HG03175 (cell line): ENCODE data around the gene SNX1.
"Not testable (repeated sequence)": the region's sequence is repeated elsewhere in the genome, so short reads cannot be mapped to it uniquely, and the experiment has no call there.

Experiments used
- ATAC-seq: cut with Tn5 transposase; IDR thresholded peaks from one replicate; pipeline ENCODE4 v1.9.1; 2021; ENCODE audit warnings: mild to moderate bottlenecking, moderate library complexity; ENCODE audit not compliant: unreplicated experiment

The SNX1 gene

DNA sequence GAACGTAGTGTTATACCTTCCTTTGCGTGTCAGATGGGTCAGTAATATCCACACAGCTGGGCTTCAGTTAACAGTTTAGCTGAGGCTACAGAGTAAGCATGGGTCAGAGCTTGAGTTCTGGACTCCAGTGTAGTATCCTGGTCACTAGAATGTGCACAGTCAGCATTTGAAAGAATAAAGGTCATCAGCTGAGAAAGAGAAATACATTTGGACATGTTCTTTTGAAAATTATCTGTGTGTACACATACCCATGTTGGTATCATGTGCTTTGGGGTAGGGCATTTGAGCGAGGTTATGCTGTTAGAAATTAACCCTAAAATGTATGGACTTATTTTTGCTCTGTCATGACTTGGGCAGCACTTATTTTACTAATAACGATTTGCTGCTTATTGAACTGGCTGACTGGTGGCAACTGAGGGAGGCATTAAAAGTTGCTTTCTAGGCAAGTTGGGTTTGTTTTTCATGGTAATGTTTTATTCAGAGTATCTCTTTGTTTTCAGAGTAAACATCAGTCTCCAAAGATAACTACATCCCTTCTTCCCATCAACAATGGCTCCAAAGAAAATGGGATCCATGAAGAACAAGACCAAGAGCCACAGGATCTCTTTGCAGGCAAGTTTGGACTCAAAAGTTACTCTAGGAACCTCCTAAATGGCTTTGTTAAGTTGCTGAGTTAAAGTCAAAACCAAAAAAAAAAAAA is 16.4 kb downstream of the SNX1 start:
- no peak for ATAC-seq

DNA sequence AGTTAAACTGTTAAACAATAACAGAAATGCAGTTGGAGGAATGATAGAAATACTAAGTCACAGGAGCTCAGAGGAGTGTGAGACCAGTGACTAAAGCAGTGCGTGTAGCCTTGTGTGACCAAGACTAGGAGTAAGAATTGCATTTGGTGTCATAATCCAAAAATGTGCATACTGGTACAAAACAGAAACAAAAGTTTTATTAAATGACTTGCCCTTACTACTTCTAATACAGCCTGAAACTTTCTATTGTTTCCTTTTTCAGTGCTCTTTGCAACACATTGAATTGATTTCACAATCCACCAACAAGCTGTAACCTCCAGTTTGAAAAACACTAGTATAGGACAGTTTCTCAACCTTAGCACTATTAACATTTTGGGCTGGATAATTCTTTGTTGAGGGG is 17.1 kb downstream of the SNX1 start:
- no peak for ATAC-seq

DNA sequence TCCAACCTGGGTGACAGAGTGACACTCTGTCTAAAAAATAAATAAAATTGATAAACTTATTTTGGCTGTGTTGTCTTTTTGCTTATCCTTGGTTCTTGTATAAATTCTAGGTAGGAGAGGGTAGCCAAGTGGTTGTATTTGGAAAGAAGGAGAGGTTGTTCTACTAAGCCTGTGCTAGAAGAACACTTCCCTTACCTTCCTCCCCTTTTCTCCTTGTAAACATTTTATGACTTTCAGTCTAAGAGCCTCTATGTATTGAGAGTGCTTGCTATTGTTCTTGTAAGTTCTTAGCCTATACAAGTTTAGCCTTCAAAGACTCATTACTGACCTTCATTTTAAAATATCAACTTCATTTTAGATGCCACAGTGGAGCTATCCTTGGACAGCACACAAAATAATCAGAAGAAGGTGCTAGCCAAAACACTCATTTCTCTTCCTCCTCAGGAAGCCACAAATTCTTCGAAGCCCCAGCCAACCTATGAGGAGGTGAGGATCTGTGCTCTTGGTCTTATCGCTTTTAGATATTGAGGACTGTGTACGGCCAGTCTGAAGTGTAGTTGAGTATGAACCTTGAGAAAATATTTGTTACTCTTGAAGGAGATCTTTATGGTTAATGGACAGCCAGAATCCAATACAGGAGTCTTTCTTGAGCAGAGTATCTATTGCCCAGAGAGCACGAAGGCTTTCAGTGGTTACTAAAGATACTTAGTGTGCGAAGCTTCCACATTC is 22.1 kb downstream of the SNX1 start:
- no peak for ATAC-seq

DNA sequence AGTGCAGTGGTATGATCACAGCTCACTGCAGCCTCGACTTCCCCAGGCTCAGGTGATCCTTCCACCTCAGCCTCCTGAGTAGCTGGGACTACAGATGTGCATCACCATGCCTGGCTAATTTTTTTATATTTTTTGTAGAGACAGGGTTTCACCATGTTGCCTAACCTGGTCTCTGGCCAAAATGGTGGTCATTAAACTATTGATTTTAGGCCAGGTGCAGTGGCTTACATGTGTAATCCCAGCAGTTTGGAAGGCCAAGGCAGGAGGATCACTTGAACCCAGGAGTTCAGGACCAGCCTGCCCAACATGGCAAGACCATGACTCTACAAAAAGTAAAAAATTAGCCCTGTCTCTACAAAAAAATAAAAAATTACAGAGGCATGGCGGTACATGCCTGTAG is 24.5 kb downstream of the SNX1 start:
- not testable (repeated sequence) for ATAC-seq

DNA sequence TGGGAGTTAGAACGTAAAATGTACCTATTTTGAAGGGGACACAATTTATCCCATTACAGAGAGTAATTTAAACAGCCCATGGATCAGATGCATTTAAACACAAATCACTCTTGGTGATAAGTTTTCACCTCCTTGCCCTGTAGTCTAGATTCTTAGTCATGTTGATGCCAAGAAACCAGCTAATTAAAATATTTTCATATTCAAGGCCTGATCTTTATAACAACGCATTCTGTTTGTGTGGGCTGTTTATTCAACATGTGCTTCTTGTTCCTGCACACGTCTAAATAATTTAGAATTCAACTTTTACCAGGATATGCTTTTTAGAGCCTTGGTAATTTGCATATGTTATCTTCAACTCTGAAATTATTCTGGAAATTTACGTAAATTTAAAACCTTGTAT is 25.8 kb downstream of the SNX1 start:
- no peak for ATAC-seq

DNA sequence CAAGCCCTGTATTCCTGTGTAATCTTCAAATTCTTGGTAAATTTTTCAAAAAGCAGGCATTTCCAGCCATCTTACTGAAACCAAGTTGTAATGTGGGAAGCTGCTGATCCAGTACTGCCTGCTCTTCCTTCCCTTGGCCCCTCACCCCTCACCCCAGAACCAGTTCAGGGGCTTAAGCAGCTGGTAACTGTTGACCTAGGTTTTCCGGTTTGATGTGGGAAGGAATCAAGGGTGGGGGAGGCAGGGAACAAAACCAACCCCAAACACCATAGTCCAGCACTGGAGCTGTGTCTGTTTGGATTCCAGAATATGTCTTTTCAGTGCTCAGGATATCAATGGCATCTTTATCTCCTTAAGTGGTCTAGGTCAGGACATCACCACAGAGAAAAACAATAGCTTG is 26.7 kb downstream of the SNX1 start:
- ATAC-seq: no peak

DNA sequence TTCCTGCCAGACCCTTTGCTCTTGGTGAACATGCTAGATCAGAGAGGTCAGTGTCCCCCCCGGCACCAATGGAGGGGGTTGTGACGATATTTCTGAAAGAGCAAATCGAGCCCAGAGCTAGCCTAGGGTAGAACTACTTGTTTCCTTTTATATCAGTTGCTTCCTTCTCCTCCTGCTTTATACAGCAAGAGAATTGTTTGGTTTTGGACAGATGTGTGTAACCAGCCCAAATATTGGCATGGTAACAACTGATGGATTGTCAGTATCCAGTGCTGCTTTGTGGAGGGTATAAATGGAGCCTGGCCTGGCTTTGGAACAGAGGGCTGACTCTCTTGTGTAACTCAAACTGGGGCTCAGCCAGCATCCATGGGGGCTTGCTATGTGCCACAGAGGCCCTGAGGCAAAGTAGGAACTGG is 27.2 kb downstream of the SNX1 start:
- ATAC-seq: no peak

DNA sequence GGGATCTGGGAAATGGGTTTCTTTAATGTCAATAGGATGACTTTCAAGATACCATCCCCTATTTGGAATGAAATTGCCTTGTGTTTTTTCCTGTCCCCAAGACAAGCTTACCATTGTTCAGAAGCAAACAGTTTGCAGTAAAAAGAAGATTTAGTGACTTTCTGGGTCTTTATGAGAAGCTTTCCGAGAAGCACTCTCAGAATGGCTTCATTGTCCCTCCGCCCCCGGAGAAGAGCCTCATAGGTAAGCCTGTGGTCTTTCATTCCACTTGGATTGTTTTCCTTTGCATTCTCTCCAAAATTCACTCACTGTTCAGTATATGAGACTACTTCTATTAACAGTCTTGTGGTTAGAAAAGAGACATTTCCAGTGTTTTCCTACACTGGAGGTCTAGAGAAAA is 30.2 kb downstream of the SNX1 start:
- no peak for ATAC-seq

DNA sequence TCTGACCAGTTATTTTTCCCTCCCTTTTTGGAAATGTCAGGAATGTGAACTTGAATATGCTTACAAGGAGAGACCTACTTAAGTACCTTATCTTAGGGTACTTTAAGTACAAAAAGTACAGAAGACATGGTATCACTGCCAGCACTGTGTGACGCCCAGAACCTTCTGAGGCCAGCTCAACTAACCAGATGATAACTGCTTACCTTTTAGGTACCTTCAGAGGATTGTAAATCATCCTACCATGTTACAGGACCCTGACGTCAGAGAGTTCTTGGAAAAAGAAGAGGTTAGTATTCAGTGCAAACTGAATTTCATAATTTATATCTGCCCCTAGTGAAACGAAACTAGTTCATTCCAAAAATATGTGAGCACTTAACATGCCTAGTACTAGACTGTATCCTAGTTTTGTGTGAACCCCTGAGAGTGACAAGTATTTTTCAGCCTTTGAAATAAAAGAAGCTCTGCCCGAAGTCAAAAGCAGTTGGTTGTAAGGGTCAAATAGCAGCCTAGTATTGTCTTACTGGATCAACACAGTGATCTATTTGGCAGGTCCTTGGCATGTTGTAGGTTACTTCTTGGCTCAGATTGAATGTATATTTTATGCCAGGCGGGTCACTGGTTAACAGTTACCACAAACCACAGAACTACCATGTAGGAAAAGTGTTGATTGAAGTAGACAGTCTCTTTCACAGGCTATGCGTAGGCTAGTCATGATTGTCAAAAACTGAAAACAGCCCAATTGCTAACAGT is 31.9 kb downstream of the SNX1 start:
- no peak for ATAC-seq

DNA sequence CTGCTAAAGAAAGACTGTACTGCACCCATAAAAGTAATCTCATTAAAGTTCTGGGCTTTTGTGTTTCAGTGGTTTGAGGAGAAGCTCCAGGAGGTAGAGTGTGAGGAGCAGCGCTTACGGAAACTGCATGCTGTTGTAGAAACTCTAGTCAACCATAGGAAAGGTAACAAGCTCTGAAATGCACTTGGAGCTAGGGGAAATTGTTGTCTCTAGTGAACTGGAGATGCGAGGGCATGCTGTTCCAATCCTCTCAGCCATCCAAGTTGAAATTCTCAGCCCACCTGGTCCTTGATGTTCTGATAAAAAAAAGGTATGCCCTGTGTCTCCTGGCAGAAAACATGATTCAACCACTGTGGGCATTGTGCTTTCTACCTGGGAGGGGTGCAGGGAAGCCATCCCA is 34.4 kb downstream of the SNX1 start:
- ATAC-seq: no peak

DNA sequence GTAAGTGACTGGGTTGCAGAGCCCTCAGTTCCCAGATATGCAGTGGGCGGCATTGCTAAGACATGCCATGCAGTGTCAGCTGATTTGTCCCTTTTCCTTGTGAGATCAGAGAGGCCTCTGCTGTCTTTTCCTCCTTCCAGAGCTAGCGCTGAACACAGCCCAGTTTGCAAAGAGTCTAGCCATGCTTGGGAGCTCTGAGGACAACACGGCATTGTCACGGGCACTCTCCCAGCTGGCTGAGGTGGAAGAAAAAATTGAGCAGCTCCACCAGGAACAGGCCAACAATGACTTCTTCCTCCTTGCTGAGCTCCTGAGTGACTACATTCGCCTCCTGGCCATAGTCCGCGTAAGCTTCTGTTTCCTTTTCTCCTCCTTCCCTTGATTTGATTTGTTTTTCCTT is 35.8 kb downstream of the SNX1 start:
- no peak for ATAC-seq

DNA sequence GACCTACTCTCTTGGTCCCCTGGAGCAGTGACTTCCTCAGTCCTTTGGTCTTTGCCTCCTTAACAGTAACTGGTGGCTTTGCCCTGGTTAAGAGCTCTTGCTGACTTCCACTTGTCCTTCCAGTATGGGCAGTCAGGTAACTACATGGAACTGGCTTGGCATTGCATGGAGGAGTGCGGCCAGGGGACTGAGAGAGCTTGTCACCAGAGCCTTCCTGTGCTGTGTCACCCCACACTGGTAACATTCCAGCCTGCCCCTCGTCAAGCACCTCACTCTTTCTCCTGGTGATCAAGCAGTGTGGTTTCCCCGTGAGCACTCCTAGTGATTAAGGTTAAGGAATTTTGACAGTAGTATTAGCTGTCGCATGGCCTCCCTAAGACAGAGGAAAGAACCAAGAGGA is 36.4 kb downstream of the SNX1 start:
- ATAC-seq: no peak

DNA sequence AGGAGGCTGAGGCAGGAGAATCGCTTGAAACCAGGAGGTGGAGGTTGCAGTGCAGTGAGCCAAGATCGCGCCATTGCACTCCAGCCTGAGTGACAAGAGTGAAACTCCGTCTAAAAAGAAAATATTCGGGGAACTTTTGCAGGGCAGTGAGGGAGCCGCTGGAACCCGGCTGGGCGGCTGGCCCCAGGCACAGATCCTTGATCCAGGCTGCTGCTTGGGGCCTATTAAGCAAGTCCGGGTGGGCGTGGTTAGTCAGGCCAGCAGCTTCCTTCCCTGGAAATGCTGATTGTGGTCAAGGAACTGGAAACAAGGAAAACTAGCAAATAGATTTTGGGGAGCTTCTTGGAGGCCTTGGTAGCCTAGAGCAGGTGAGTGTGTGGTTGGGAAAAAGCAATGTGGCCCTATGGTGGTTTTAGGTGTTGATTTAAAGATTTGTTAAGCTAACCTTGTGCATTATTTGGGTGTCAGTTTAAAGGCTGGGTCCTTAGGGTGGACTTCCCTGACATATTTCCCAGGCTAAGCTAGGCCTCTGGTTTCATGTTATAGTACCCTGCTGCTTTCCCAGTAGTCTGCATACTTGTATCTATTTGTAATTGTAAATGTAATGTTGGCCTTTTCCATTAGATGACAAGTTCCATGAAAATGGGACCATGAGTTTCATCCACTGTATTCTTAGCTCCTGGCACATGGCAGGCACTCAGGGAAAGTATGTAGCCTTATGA is 38.0 kb downstream of the SNX1 start:
- ATAC-seq: no peak

DNA sequence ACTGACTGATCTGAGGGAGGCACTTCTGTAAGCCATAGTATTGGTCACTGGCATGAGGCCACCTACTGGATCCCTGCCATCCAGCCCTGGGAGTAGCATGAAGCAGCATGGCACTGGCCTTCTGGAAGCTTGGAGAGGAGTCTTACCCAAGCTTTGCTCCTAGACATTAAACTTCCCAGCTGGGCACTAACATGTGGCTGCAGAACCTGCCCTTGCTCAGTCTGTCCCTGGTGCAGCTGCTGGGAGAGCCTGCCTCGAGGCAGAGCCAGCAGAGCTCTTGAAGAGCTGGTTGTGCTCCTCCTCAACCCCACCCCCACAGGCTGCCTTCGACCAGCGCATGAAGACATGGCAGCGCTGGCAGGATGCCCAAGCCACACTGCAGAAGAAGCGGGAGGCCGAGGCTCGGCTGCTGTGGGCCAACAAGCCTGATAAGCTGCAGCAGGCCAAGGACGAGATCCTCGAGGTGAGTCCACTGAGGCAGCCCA is 38.6 kb downstream of the SNX1 start:
- ATAC-seq: no peak

DNA sequence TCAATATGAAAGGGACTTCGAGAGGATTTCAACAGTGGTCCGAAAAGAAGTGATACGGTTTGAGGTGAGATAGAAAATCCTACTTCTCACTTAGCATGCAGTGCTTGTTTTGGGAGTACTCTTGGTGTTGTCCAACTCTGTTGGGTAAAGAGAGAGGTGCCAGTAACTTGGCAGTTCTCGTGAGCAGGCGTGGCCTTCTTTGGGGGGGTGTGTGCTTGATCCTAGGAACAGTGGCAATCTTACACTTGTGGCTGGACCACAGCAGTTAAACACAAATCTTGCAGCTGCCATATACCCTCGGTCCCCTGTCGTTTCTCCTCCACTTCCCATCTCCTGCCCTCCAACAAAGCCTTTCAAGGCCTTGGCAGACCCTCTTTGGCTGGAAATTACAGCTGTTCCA is 40.6 kb downstream of the SNX1 start:
- ATAC-seq: no peak

DNA sequence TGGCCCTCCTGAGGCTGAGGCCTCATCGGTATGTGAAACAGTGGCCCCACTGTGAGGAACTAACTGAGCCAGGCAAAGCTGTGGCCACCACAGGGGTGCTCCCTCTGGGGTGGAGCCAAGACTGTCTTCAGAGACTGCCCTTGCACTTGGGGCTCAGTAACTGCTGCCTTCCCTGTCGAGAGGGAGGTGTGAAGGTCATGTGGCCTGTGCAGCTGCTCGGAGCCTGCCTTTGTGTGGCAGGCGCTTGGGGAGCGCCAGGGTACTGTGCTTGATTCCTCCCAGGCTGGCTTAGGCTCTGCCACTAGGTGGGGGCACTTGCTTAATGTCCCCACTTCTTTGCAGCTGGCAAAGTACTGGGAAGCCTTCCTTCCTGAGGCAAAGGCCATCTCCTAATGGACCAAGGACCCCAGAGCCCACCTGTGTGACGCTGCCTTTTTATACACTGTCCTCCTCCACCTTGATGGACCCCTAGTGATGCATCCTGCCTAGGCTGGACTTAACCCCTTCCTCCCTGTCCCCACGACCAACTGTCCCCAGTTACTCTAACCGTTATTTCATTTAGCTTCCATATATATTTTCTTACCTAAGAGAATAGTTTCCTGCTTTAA is 41.5 kb downstream of the SNX1 start:
- no peak for ATAC-seq

DNA sequence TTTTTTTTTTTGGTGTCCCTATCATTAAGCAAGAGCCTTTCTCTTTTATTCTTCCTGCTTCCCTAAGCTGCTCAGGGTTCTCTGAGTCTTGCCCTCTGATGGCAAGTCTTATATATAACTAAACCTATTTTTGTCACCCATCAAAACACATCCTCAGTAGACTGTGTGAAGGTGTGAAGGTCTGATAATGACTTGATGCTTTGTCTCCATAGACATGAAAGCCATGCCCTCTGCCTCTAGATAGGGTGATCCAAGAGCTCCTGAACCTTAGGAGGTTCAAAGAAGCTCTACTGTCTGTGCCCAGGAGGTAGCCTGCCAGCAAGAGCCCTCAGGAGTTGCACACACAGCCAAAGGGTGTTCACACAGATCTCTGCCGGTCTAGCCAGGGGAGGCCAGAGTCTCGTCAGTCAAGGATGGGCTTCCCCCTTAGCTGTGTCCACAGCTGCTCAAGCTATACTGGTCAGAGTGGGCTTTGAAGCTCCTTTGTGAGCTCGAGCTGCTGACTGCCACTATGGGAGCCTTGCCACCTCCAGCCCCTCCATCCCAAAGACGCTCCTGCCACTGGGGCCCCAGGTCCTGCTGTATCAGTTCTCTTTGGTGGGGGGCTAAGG is 42.7 kb downstream of the SNX1 start:
- ATAC-seq: no peak

DNA sequence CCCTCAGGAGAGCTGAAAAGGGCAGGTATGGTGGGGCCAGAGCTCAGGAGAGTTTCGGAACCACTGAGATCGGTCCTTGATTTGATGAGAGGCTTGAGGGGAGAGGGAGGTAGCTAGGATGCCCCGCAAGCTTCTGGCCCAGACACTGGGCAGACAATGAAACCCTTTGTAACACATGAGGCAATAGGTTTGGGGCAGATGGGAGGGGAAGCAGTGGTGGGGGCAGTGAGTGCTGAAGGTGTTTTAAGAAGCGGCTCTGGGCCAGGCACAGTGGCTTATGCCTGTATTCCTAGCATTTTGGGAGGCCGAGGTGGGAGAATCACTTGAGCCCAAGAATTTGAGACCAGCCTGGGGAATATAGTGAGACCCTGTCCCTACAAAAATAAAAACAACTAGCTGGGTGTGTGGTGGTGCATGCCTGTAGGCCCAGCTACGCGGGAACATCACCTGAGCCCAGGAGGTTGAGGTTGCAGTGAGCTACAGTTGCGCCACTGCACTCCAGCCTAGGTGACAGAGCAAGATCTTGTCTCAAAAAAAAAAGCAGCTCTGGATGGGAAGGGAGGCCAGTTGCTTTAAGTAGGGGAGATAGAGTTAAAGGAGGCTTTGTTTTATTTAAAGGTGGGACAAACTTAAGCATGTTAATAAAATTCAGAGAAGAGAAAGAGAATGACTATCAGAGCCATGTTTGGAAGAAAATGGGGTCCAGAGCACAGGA is 46.2 kb downstream of the SNX1 start:
- no peak for ATAC-seq

DNA sequence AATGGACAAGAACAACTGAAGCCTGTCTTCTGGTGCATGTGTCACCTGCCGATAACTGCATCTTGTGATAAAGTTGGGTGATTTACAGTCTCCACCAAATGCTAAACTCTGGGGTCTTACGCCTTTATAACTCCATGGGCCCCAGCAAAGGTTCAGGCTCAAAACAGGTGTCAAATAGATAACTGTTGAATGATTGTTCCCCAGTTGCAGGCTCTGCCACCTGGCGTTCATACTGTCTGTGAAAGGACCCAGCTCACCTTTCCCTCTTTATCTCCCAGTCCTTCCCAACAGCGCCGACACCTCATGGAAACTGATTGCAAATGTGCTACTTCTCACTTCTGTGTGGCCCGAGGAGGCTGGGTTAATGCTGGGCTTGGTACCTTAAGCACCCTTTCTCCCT is 47.5 kb downstream of the SNX1 start:
- no peak for ATAC-seq

DNA sequence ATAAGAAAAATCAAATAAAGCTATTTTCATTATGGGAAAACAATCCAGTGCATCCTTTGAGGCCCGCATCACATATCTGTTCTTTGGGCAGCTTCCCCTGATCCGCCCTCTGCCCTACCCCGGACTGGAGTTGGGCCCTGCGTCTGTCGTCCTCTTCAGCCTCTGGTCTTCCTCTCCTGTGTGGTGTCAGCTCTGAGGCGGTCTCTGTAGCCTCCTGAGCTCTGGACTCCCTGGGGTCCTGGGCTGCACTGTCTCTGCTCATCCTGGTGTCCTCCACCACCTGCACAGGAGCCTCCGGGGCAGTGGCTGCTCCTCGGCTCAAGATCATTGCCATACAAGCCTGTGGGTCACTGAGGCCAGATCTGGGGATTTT is 48.4 kb downstream of the SNX1 start:
- ATAC-seq: no peak
